HEK293T (cell line): ENCODE data around the gene LSM3.
"Not testable (repeated sequence)": the region's sequence is repeated elsewhere in the genome, so short reads cannot be mapped to it uniquely, and the experiment has no call there.

Experiments
- CTCF ChIA-PET: fragments of 350-600 bp; formaldehyde crosslinking; extraction: SDS; loops from one replicate; lab custom pipeline; 2021; ENCODE audit warnings: antibody characterized with exemption, inconsistent platforms; lab: Yijun Ruan, JAX
- POLR2A ChIA-PET: fragments of 350-600 bp; formaldehyde crosslinking; extraction: SDS; loops from one replicate; lab custom pipeline; 2020; ENCODE audit warnings: antibody characterized with exemption, inconsistent platforms; lab: Yijun Ruan, JAX
- DNase-seq: peaks from one replicate; pipeline ENCODE4 v3.0.0; 2012; ENCODE audit warnings: mixed read lengths; ENCODE audit errors: extremely low spot score
- ARNT ChIP-seq: fragments of 450-650 bp; IDR thresholded peaks from 2 replicates; pipeline ENCODE4 v1.6.1; 2017; ENCODE audit warnings: mild to moderate bottlenecking
- BHLHE40 ChIP-seq: fragments of 450-650 bp; IDR thresholded peaks from 2 replicates; pipeline ENCODE4 v1.6.1; 2016; ENCODE audit warnings: mild to moderate bottlenecking, moderate library complexity, borderline replicate concordance
- CTBP1 ChIP-seq: fragments of 450-650 bp; IDR thresholded peaks from 2 replicates; pipeline ENCODE4 v1.6.1; 2016; ENCODE audit warnings: borderline replicate concordance
- ELF4 ChIP-seq: fragments of 450-650 bp; IDR thresholded peaks from 2 replicates; pipeline ENCODE4 v1.6.1; 2017; ENCODE audit warnings: antibody characterized with exemption
- FOXA1 ChIP-seq: fragments of 450-650 bp; IDR thresholded peaks from 2 replicates; pipeline ENCODE4 v1.6.1; 2016; ENCODE audit warnings: mild to moderate bottlenecking
- FOXK2 ChIP-seq: fragments of 450-650 bp; IDR thresholded peaks from 2 replicates; pipeline ENCODE4 v1.6.1; 2016; ENCODE audit warnings: mild to moderate bottlenecking
- FOXM1 ChIP-seq: fragments of 450-650 bp; IDR thresholded peaks from 2 replicates; pipeline ENCODE4 v1.6.1; 2017; ENCODE audit warnings: mild to moderate bottlenecking, borderline replicate concordance
- HDGF ChIP-seq: fragments of 450-650 bp; IDR thresholded peaks from 2 replicates; pipeline ENCODE4 v1.6.1; 2017; ENCODE audit warnings: antibody characterized with exemption, borderline replicate concordance
- L3MBTL2 ChIP-seq: fragments of 450-650 bp; conservative IDR thresholded peaks from 2 replicates; pipeline ENCODE4 v1.6.1; 2016; ENCODE audit warnings: mild to moderate bottlenecking
- LEF1 ChIP-seq: fragments of 450-650 bp; IDR thresholded peaks from 2 replicates; pipeline ENCODE4 v1.6.1; 2017; ENCODE audit warnings: mild to moderate bottlenecking, borderline replicate concordance
- NFRKB ChIP-seq: fragments of 450-650 bp; IDR thresholded peaks from 2 replicates; pipeline ENCODE4 v1.6.1; 2016; ENCODE audit warnings: mild to moderate bottlenecking, moderate library complexity
- PKNOX1 ChIP-seq: fragments of 450-650 bp; IDR thresholded peaks from 2 replicates; pipeline ENCODE4 v1.6.1; 2016
- SP1 ChIP-seq: fragments of 450-650 bp; IDR thresholded peaks from 2 replicates; pipeline ENCODE4 v1.6.1; 2017
- SUZ12 ChIP-seq: fragments of 450-650 bp; IDR thresholded peaks from 2 replicates; pipeline ENCODE4 v1.6.1; 2016; ENCODE audit warnings: mild to moderate bottlenecking
- TARDBP ChIP-seq: fragments of 450-650 bp; IDR thresholded peaks from 2 replicates; pipeline ENCODE4 v1.6.1; 2016
- ZNF384 ChIP-seq: fragments of 450-650 bp; IDR thresholded peaks from 2 replicates; pipeline ENCODE4 v1.6.1; 2016

Gene LSM3

GRCh38 chr3:14222900-14223594, 44.4 kb downstream of the LSM3 start:
- ChIA-PET CTCF (interaction anchor here (1.2 kb wide), 1 partner anchor 20 kb away, joined by 3 read pairs; no protein-coding TSS in a partner anchor), POLR2A (no interaction called here)
- no peak for DNase-seq
- TF ChIP-seq SUZ12 (no peak), SP1 (no peak)

- ChIA-PET CTCF (interaction anchor here (1.2 kb wide), 1 partner anchor 20 kb away, joined by 3 read pairs; no protein-coding TSS in a partner anchor), POLR2A (no interaction called here)
- no peak for DNase-seq
- TF ChIP-seq BHLHE40 (no peak), FOXK2 (no peak), FOXA1 (no peak), ELF4 (no peak), CTBP1 (no peak), L3MBTL2 (no peak), LEF1 (no peak), SUZ12 (no peak), PKNOX1 (no peak), NFRKB (no peak), TARDBP (no peak), HDGF (no peak), FOXM1 (no peak), ARNT (no peak), ZNF384 (no peak), SP1 (no peak)
These were observed 45.0 kb downstream of the LSM3 start for GRCh38 chr3:14223595-14223994.

DNA sequence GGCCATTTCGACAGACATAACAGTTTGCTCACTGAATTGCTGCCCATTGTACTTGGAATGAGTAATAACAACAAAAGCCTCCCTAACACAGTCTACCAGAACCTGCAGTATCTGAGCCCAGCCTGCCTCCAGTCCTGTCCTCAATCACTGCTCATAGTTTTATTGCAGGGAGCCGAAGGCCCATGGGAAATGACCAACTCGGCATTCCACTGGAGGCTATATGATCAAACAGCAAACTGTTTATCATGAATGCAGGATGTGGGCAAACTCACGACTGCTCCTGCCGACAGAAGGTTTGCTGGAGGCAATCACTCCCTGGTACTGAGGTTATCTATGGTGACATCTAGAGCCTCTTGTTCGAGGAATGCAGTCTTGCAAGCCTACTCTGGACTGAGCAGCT, 46.3 kb downstream of the LSM3 start:
- TF ChIP-seq FOXM1 (no peak), ZNF384 (no peak), ARNT (no peak), CTBP1 (no peak), FOXK2 (no peak), L3MBTL2 (no peak), LEF1 (no peak), ELF4 (no peak), SUZ12 (no peak), TARDBP (no peak), BHLHE40 (no peak), SP1 (no peak), PKNOX1 (no peak), HDGF (no peak), NFRKB (no peak), FOXA1 (no peak)
- ChIA-PET POLR2A (no interaction called here), CTCF (no interaction called here)

GRCh38 chr3:14225421-14225820, 46.8 kb downstream of the LSM3 start:
- POLR2A ChIA-PET, result no interaction called here
- DNase-seq, result no peak
- CTCF ChIA-PET, result no interaction called here
- TF ChIP-seq BHLHE40 (no peak), CTBP1 (no peak), ELF4 (no peak), PKNOX1 (no peak), FOXA1 (no peak), LEF1 (no peak), SUZ12 (no peak), HDGF (no peak), ARNT (no peak)

More for the DNA sequence above, 46.3 kb downstream of the LSM3 start:
- DNase-seq, result no peak

- CTCF ChIA-PET, POLR2A ChIA-PET, DNase-seq: not testable (repeated sequence)
These were observed 47.7 kb downstream of the LSM3 start for GRCh38 chr3:14226351-14226750.

DNA sequence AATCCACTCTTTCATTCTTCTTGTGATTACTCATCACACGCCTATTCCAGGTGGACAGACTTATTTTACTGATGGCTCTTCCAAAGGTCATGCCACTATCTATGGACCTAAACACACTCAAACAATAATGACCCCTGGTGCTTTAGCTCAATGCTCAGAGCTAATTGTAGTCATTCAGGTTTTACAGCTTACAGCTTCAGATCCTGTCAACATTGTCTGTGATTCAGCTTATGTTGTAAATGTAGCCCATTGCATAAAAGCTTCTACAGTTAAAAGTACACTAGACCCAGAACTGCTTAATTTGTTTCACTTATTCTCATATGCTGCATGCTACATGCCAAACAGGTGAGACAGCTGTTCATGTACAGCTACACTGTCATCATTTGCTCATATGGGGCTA, 49.2 kb downstream of the LSM3 start:
- CTCF ChIA-PET, result interaction anchor here (0.6 kb wide), 1 partner anchor 164 kb away, joined by 3 read pairs; no protein-coding TSS in a partner anchor
- POLR2A ChIA-PET, result no interaction called here
- TF ChIP-seq FOXA1, result no peak
- no peak for TF ChIP-seq CTBP1
- TF ChIP-seq SP1, result no peak
- TF ChIP-seq FOXM1, result no peak
- no peak for DNase-seq
